ENCODE results near the gene KRT35.

KRT35 gene

DNA sequence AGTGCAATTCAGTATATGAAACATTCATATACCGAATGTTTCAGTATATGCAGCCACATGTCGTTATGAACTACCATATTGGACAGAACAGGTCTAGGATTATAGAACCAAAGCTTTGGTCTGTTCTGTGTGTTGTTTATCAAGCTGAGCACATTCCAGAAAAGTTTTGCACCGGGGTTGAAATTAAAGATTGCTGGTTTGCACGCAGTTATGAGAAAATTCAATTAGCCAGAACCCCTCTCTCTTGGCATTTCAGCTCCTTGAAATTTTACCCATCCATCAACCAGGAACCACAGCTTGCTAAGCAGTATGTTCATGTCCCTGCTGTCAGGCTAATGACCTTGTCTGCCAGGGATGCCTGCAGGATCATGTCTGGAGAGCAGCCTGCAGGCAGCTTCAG, 23.3 kb downstream of the KRT35 start:
- TF ChIP-seq, protein P1, sequence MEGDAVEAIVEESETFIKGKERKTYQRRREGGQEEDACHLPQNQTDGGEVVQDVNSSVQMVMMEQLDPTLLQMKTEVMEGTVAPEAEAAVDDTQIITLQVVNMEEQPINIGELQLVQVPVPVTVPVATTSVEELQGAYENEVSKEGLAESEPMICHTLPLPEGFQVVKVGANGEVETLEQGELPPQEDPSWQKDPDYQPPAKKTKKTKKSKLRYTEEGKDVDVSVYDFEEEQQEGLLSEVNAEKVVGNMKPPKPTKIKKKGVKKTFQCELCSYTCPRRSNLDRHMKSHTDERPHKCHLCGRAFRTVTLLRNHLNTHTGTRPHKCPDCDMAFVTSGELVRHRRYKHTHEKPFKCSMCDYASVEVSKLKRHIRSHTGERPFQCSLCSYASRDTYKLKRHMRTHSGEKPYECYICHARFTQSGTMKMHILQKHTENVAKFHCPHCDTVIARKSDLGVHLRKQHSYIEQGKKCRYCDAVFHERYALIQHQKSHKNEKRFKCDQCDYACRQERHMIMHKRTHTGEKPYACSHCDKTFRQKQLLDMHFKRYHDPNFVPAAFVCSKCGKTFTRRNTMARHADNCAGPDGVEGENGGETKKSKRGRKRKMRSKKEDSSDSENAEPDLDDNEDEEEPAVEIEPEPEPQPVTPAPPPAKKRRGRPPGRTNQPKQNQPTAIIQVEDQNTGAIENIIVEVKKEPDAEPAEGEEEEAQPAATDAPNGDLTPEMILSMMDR (IDR thresholded peaks at IDR 0.05), result no peak

DNA sequence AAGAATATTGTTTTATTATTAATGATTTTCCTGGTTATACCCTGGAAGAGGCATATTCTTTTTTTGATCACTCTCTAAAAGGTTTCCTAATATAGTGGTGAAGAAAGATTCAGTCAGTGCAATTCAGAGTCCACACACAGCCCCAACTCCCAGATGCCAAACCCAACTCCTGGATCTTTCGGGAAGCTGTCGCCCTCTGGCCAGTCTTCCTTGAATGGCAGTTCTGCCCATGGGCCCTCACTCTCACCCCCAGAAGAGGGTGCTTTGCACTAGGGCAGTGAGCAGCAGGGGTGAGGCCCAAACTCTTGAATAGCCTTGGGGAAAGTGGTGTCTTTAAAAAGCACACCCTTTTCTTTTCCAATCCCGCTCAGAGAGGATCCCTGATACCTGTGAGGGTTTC, 24.7 kb downstream of the KRT35 start:
- TF ChIP-seq, protein P1 (IDR thresholded peaks at IDR 0.05), result no peak

DNA sequence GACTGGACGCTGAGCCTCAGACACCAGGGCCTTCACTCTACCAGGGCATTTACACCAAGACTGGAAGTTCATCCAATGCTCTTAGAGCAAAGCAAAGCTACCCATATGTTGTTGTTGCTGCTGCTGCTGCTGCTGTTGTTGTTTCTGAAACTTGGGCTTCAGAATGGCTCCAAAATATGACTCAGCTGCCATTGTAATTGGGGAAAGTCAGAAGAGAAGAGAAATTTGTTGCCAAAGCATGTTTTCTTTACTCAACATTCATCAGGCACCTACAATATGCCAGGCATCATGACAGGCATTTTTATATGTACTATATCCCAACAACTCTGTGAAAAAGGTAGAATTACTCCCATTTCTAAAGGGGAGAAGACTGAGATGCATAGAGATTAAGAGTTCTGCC, 25.7 kb downstream of the KRT35 start:
- TF ChIP-seq, protein P1 (IDR thresholded peaks at IDR 0.05), result no peak

DNA sequence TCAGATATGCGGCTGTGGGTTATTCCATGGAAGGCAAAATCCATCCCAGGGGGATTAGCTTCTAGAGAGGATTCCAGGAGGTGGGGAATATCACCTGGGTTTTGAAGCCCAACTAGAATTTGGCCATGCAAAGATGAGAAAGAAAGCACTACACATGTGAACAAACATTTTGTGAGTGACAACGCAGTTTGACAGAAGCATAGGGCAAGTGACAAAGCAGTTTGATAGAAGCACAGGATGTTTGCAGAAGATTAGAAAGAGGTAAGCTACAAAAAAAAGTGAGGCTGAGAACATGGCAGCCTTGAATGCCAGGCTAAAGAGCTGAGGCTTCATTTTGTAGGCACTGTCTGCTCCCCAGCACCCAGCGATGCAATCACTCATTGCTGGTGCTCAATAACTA, 27.9 kb downstream of the KRT35 start:
- TF ChIP-seq, protein P1 (IDR thresholded peaks at IDR 0.05), result no peak

DNA sequence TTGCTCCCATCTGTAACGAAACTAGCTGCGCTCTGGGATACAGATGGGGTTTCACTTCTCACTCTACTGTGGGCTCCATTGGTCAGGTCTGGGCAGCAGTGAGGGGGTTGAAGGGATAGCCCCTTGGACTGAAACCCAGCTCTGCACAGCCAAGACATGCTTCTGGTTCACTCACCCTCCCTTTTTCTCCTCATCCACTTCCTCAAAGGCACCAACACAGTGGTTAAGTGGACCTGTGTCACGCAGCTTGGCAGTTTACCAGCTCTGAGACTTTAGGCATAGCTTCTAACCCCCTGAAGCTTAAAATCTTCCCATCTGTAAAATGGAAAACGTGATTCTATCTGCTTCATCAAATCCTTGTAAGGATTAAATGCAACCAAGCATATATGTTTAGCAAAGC, 28.7 kb downstream of the KRT35 start:
- TF ChIP-seq, protein P1 (IDR thresholded peaks at IDR 0.05), result no peak

DNA sequence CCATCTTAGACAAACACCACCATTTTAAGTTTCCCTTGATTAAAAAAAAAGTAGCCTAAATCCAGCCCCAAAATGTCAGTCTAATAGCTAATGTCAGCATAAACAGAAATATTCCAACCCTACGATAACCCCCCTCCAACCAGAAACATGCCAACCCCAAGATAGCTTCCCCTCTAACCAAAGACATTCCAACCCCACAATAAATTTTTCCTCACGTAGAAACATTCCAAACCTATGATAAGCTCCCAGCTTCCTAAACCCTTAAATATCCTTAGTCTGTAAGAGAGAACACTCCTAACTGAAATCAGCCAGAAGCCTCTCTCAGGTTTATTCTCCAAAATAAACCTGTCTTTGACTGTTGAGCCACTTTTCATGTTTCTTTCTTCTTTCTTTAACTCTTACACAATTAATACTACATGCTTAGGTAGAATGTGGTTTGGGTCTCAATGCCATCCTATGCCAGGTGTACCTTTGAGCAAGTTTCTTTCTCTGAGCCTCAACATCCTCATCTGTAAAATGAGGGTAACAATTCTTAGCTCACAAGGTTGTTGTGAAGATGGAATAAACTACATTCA, 29.7 kb downstream of the KRT35 start:
- TF ChIP-seq, protein P1 (IDR thresholded peaks at IDR 0.05), result no peak

DNA sequence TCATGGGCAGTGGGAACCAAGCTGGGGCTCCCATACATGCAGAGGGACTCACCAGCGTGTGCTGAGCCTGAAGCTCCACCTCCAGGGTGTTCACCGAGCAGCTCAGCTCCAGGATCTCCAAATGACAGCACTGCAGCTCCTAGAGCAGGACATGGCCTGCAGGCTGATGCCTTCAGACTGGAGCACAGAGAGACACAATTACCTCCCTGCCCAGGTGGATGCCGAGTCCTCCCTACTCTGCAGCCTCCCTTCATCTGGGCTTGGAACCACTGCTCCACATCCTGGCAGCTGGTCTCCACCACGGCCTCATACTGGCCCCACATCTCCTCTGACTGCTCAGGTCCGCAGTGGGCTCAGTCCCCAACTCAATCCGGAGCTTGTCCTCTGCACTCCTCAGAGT, 31.9 kb downstream of the KRT35 start:
- TF ChIP-seq, protein P1 (IDR thresholded peaks at IDR 0.05), result no peak

DNA sequence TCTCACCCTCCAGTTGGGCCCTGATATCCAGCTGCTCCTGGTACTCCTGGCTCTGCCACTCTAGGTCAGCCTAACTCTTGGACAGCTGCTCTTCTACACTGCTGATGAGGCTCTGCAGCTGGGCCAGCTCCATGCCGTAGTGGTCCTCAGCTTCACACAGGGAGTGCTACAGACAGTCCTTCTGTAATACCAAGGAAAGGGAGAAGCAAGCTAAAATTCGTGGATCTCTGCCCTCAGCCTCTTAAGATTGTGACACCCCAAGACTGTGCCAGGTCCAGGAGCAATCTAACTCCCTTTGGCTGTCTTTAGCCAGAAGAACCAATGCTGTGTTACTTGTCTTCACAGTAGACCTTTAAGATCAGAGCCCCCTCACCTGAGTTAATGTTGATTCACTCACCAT, 32.4 kb downstream of the KRT35 start:
- TF ChIP-seq, protein P1 (IDR thresholded peaks at IDR 0.05), result no peak

All from LNCAP (cell line).